ENCODE data around the gene C9orf57. TPM values are rescaled to one million over a fixed set of nuclear protein-coding genes. Genes with fewer than 3 reads are reported as not detected.

Gene C9orf57
- total and polyA plus RNA-seq, 9 of the 15 experiments (the other 6 are each of a cell fraction or from before 2014, with no cell fraction given) = not detected

GRCh38 chr9:72046630-72047456 lies 13.6 kb downstream of the C9orf57 start:
- WGBS (ENCODE audit: insufficient coverage, low coverage, missing lambda C conversion rate) = 4% methylated on average over 7 of the region's 8 CpGs
- CTCF ChIA-PET (ENCODE audit: low intra/inter-chr PET ratio) = no interaction called here
- in situ Hi-C loops (cut with MboI) (no loop called here), intact Hi-C loops (cut with micrococcal nuclease) (no loop called here)
- ATAC-seq = no peak
- DNase-seq (ENCODE audit: extremely low read depth in 1 of 4, low spot score in 3 of 4) = peak in 1 of 4 experiments; percentile 4
- Histone ChIP-seq H2AFZ (ENCODE audit: low read depth, low read length) (0 out of 2 replicates have a peak overlapping the region, but pooled peaks have one; percentile 32), H3K4me1 (replicated peaks in 1 of 2; ENCODE audit: control insufficient read depth in 2 of 2, insufficient read depth in 2 of 2, low read length in 2 of 2) (no peaks in the 10 kb centered on the region; a peak in 1 of 5 replicates), H3K27ac (ENCODE audit: extremely low read depth, low read depth, low read length) (no peak overlapping the region), H3K79me2 (ENCODE audit: control insufficient read depth, insufficient read depth, low read length) (no peaks in the 10 kb centered on the region), H4K20me1 (replicated peaks; ENCODE audit: control insufficient read depth, insufficient read depth, low read length) (no peaks in the 10 kb centered on the region), H3K36me3 (ENCODE audit: control insufficient read depth, insufficient read depth, low read length) (no peaks in the 10 kb centered on the region), H3K9me1 (ENCODE audit: control insufficient read depth, insufficient read depth, low read length) (no peaks in the 10 kb centered on the region), H3K4me3 (no peak overlapping the region), H3K9ac (ENCODE audit: insufficient read depth in 1 of 2, low read depth in 2 of 2, low read length in 2 of 2) (no peak overlapping the region), H3K9me3 (replicated peaks; ENCODE audit: control insufficient read depth, insufficient read depth, low read depth, low read length) (no peaks in the 10 kb centered on the region; the same call in 1 of the 2 replicates), H3K4me2 (ENCODE audit: insufficient read depth, low read length) (no peak overlapping the region), H3K27me3 (ENCODE audit: control insufficient read depth in 2 of 2, insufficient read depth in 2 of 2, low read length in 2 of 2) (peaks cover 0 to 19% of the 10 kb centered on the region in 2 experiments; a peak in 2 of 5 replicates)
- no TSS peak for BruUV-seq (replicated peaks)
- no peak for FAIRE-seq
- POLR2A ChIA-PET = interaction anchor here (0.5 kb wide), 1 partner anchor 45 kb away, joined by 3 read pairs; no protein-coding TSS in a partner anchor
- peak; percentile 82 to 84 for TF ChIP-seq NRF1 (conservative IDR thresholded peaks at IDR 0.05 in 1 of 2, IDR thresholded peaks at IDR 0.05 in 1 of 2)
- no peak for TF ChIP-seq KDM2B (CRISPR knock-in tag; IDR thresholded peaks at IDR 0.05)

DNA sequence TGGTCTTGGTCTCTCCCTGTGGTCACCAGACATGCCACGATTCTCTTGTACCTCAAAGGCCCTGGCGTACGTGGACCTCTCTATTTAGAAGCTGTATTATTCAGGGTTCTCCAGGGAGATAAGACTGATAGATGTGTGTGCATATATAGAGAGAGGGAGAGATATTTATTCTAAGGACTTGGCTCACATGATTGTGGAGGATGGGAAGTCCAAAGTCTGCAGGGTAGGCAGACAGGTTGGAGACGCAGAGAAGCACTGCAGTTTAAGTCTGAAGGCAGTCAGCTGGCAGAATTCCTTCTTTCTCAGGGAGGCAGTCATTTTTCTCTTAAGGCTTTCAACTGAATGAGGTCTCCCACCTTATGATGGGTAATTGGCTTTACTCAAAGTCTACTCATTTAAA lies 16.3 kb downstream of the C9orf57 start:
- no peak for ATAC-seq
- Histone ChIP-seq H3K4me3 (no peak overlapping the region), H3K9me1 (ENCODE audit: control insufficient read depth, insufficient read depth, low read length) (no peaks in the 10 kb centered on the region), H3K4me2 (ENCODE audit: insufficient read depth, low read length) (no peak overlapping the region), H4K20me1 (replicated peaks; ENCODE audit: control insufficient read depth, insufficient read depth, low read length) (no peaks in the 10 kb centered on the region), H3K27me3 (ENCODE audit: control insufficient read depth in 2 of 2, insufficient read depth in 2 of 2, low read length in 2 of 2) (peaks cover 0 to 23% of the 10 kb centered on the region in 2 experiments; a peak in 4 of 5 replicates), H3K27ac (ENCODE audit: extremely low read depth, low read depth, low read length) (no peak overlapping the region), H2AFZ (ENCODE audit: low read depth, low read length) (no peak overlapping the region), H3K9me3 (replicated peaks; ENCODE audit: control insufficient read depth, insufficient read depth, low read depth, low read length) (no peaks in the 10 kb centered on the region; the same call in 1 of the 2 replicates), H3K79me2 (ENCODE audit: control insufficient read depth, insufficient read depth, low read length) (no peaks in the 10 kb centered on the region), H3K4me1 (replicated peaks in 1 of 2; ENCODE audit: control insufficient read depth in 2 of 2, insufficient read depth in 2 of 2, low read length in 2 of 2) (no peaks in the 10 kb centered on the region; a peak in 1 of 5 replicates), H3K9ac (ENCODE audit: insufficient read depth in 1 of 2, low read depth in 2 of 2, low read length in 2 of 2) (no peak overlapping the region), H3K36me3 (ENCODE audit: control insufficient read depth, insufficient read depth, low read length) (no peaks in the 10 kb centered on the region)
- intact Hi-C loops (cut with micrococcal nuclease) (no loop called here), in situ Hi-C loops (cut with MboI) (no loop called here)
- WGBS (ENCODE audit: insufficient coverage, low coverage, missing lambda C conversion rate) = 0% methylated on average over 4 of the region's 4 CpGs
- no peak for DNase-seq (ENCODE audit: extremely low read depth in 1 of 4, low spot score in 3 of 4)
- no TSS peak for BruUV-seq (replicated peaks)
- POLR2A ChIA-PET = no interaction called here
- CTCF ChIA-PET (ENCODE audit: low intra/inter-chr PET ratio) = no interaction called here
- FAIRE-seq = no peak
- TF ChIP-seq LCOR (CRISPR knock-in tag; IDR thresholded peaks at IDR 0.05) (no peak), ZNF449 (CRISPR knock-in tag; IDR thresholded peaks at IDR 0.05) (no peak), ZNF561 (CRISPR knock-in tag; conservative IDR thresholded peaks at IDR 0.05) (no peak), FOXM1 (IDR thresholded peaks at IDR 0.05; ENCODE audit: low read depth) (no peak), FOXM1 (CRISPR knock-in tag; IDR thresholded peaks at IDR 0.05; ENCODE audit: low read depth) (no peak), KLF1 (tag; IDR thresholded peaks at IDR 0.05) (no peak), TEAD4 (IDR thresholded peaks at IDR 0.05; ENCODE audit: low read length) (no peak), TEAD4 (CRISPR knock-in tag; IDR thresholded peaks at IDR 0.05; ENCODE audit: borderline replicate concordance) (no peak)
- TF ChIP-seq, protein P1, sequence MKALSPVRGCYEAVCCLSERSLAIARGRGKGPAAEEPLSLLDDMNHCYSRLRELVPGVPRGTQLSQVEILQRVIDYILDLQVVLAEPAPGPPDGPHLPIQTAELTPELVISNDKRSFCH (CRISPR knock-in tag; IDR thresholded peaks at IDR 0.05) = no peak
- TF ChIP-seq, protein P1 (tag; IDR thresholded peaks at IDR 0.05) = no peak

Measured in K562 (cell line).